Hepatocyte (in vitro differentiated cells): ENCODE data around the gene NKAIN2. TPM values are rescaled to one million over a fixed set of nuclear protein-coding genes. Genes with fewer than 3 reads are reported as not detected.

Source experiments
- DNase-seq: peaks from one replicate; pipeline ENCODE4 v3.0.0-alpha.2; 2016; ENCODE audit warnings: low spot score
- H2AFZ ChIP-seq: fragments of 200-600 bp; sonication (generic); 2 replicates; pipeline ENCODE4 v1.6.0; 2016; ENCODE audit warnings: antibody characterized with exemption, mild to moderate bottlenecking
- H3K27ac ChIP-seq: fragments of 200-600 bp; sonication (generic); 2 replicates; pipeline ENCODE4 v1.5.1; 2016; ENCODE audit warnings: mild to moderate bottlenecking
- H3K27me3 ChIP-seq: fragments of 200-600 bp; sonication (generic); 2 replicates; pipeline ENCODE4 v1.6.1; 2016
- H3K36me3 ChIP-seq: fragments of 200-600 bp; sonication (generic); replicated peaks from 2 replicates; pipeline ENCODE4 v1.5.1; 2016; ENCODE audit warnings: low read depth; ENCODE audit not compliant: insufficient read depth
- H3K4me1 ChIP-seq: fragments of 200-600 bp; sonication (generic); 2 replicates; pipeline ENCODE4 v1.5.1; 2016; ENCODE audit warnings: mild to moderate bottlenecking, moderate library complexity; ENCODE audit not compliant: insufficient read depth
- H3K4me2 ChIP-seq: fragments of 200-600 bp; sonication (generic); 2 replicates; pipeline ENCODE4 v1.6.0; 2016
- H3K4me3 ChIP-seq: fragments of 200-600 bp; sonication (generic); 2 replicates; pipeline ENCODE4 v1.5.1; 2016; ENCODE audit warnings: mild to moderate bottlenecking
- H3K79me2 ChIP-seq: fragments of 200-600 bp; sonication (generic); 2 replicates; pipeline ENCODE4 v1.6.0; 2017; ENCODE audit warnings: mild to moderate bottlenecking
- H3K9me2 ChIP-seq: fragments of 200-600 bp; sonication (generic); replicated peaks from 2 replicates; pipeline ENCODE4 v1.6.0; 2017; ENCODE audit warnings: mild to moderate bottlenecking; ENCODE audit not compliant: insufficient read depth
- H3K9me3 ChIP-seq: fragments of 200-600 bp; sonication (generic); 2 replicates; pipeline ENCODE4 v1.5.1; 2016; ENCODE audit warnings: low read depth, mild to moderate bottlenecking
- H4K20me1 ChIP-seq: fragments of 200-600 bp; sonication (generic); 2 replicates; pipeline ENCODE4 v1.6.0; 2016; ENCODE audit warnings: mild to moderate bottlenecking; ENCODE audit not compliant: insufficient read depth, poor library complexity, severe bottlenecking
- EZH2 ChIP-seq: fragments of 200-600 bp; sonication (generic); IDR thresholded peaks from 2 replicates; pipeline ENCODE4 v1.6.1; 2016; ENCODE audit warnings: antibody characterized with exemption, mild to moderate bottlenecking, borderline replicate concordance
- EZH2phosphoT487 ChIP-seq: fragments of 200-600 bp; sonication (generic); IDR thresholded peaks from one replicate; pipeline ENCODE4 v1.6.1; 2018; ENCODE audit warnings: antibody characterized with exemption, mild to moderate bottlenecking, low read depth, moderate library complexity; ENCODE audit not compliant: unreplicated experiment, severe bottlenecking
- WGBS: methylation state at CpG from one replicate; pipeline ENCODE4 v1.1.6; 2016; ENCODE audit warnings: low lambda C conversion rate; ENCODE audit errors: missing lambda C conversion rate; 5-methylcytosine and 5-hydroxymethylcytosine counted together
- polyA plus RNA-seq: library from polyadenylated mRNA; unstranded; fragments of >200 nt; fragmentation: Nextera tagmentation; extraction: Ambion mirVana; gene quantifications from 2 replicates; pipeline ENCODE4 v1.2.1, GENCODE V29; 2016
- total RNA-seq: library from RNA; depleted of rRNA; stranded (reverse); fragments of >200 nt; gene quantifications from 2 replicates; pipeline ENCODE4 v1.2.3, GENCODE V29; 2014
- TF ChIP-seq, protein P1 (sequence below): fragments of 200-600 bp; sonication (generic); IDR thresholded peaks from 2 replicates; pipeline ENCODE4 v1.5.1; 2016; ENCODE audit warnings: antibody characterized with exemption, mild to moderate bottlenecking; ENCODE audit not compliant: poor library complexity

The NKAIN2 gene
- total and polyA plus RNA-seq, 2 experiments from 2014 or later, result 0.48 to 2.6 TPM

DNA sequence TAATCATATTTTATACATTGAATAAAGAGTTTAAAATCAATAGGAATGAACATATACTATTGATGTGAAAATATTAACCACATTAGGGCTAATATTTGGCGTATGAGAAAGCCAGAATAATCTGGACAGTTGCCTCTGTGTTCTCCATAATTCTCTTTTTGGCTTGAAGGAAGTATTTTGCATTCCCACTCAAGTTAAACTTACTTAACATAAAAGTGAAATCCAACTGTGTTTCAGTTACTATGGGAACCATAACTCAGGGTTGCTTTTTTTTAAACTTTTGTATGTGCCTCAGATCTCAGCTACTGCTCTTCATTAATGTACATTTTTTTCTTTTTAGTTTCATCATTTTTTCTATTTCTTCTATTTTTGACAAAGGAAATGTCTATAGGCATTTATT lies 479.8 kb downstream of the NKAIN2 start:
- Histone ChIP-seq H4K20me1 (no peaks in the 10 kb centered on the region), H3K79me2 (no peaks in the 10 kb centered on the region), H3K36me3 (no peaks in the 10 kb centered on the region), H3K4me3 (no peak overlapping the region), H3K9me3 (no peaks in the 10 kb centered on the region), H3K27ac (no peak overlapping the region), H3K4me2 (no peak overlapping the region), H3K9me2 (no peaks in the 10 kb centered on the region), H3K4me1 (no peaks in the 10 kb centered on the region), H3K27me3 (no peaks in the 10 kb centered on the region), H2AFZ (no peak overlapping the region)
- DNase-seq, result no peak
- TF ChIP-seq EZH2, result no peak
- TF ChIP-seq, protein P1, sequence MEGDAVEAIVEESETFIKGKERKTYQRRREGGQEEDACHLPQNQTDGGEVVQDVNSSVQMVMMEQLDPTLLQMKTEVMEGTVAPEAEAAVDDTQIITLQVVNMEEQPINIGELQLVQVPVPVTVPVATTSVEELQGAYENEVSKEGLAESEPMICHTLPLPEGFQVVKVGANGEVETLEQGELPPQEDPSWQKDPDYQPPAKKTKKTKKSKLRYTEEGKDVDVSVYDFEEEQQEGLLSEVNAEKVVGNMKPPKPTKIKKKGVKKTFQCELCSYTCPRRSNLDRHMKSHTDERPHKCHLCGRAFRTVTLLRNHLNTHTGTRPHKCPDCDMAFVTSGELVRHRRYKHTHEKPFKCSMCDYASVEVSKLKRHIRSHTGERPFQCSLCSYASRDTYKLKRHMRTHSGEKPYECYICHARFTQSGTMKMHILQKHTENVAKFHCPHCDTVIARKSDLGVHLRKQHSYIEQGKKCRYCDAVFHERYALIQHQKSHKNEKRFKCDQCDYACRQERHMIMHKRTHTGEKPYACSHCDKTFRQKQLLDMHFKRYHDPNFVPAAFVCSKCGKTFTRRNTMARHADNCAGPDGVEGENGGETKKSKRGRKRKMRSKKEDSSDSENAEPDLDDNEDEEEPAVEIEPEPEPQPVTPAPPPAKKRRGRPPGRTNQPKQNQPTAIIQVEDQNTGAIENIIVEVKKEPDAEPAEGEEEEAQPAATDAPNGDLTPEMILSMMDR, result no peak
- no peak for TF ChIP-seq EZH2phosphoT487
- 82% methylated on average over 1 of the region's 1 CpG for WGBS

DNA sequence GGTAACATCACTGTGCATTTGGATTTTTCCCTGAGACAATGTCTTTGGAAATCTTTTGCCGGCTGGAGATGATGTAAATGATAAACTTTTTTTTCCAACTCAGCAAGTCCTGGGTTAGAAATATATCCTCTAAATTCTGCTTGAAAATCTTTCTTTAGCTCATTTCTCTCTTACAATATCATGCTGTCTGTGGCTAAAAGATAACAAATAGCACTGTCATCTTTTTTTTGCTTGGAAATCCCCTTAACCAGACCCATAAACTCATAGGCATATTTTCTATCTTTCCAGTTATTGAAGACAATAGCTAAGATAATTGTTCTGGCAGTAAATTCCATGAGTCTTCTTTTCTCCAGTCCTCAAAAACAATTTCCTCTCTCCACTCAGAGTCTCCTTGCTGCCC lies 481.5 kb downstream of the NKAIN2 start:
- H3K9me2 ChIP-seq, result no peaks in the 10 kb centered on the region
- 80% methylated on average over 1 of the region's 1 CpG for WGBS

GRCh38 chr6:124294574-124295200 lies 491.0 kb downstream of the NKAIN2 start:
- Histone ChIP-seq H3K27ac (no peak overlapping the region), H3K36me3 (no peaks in the 10 kb centered on the region), H3K9me3 (no peaks in the 10 kb centered on the region), H3K27me3 (no peaks in the 10 kb centered on the region), H2AFZ (no peak overlapping the region), H3K4me2 (no peak overlapping the region), H3K9me2 (no peaks in the 10 kb centered on the region), H3K4me1 (no peaks in the 10 kb centered on the region), H4K20me1 (no peaks in the 10 kb centered on the region), H3K79me2 (no peaks in the 10 kb centered on the region), H3K4me3 (no peak overlapping the region)
- WGBS, result 79% methylated on average over 2 of the region's 2 CpGs
- DNase-seq, result no peak
- TF ChIP-seq, protein P1, result no peak
- TF ChIP-seq EZH2 (no peak), EZH2phosphoT487 (no peak)

More for the DNA sequence above, 481.5 kb downstream of the NKAIN2 start:
- Histone ChIP-seq H3K4me2 (no peak overlapping the region), H4K20me1 (no peaks in the 10 kb centered on the region), H3K4me3 (no peak overlapping the region), H3K27me3 (no peaks in the 10 kb centered on the region), H2AFZ (no peak overlapping the region), H3K36me3 (no peaks in the 10 kb centered on the region), H3K27ac (no peak overlapping the region), H3K9me3 (no peaks in the 10 kb centered on the region), H3K79me2 (no peaks in the 10 kb centered on the region), H3K4me1 (no peaks in the 10 kb centered on the region)
- DNase-seq, result no peak
- TF ChIP-seq EZH2, result no peak
- TF ChIP-seq EZH2phosphoT487, result no peak
- TF ChIP-seq, protein P1, result no peak
